Spleen (tissue), 7 donors: Measurements from ENCODE around the gene SH3D19.

ENCODE experiments used
- CTCF ChIP-seq, 11 experiments: fragments of 200-600 bp in 7 of 11; fragments of 450-650 bp in 4 of 11; sonication (generic) in 4 of 11; IDR thresholded peaks in 8 of 11; conservative IDR thresholded peaks in 3 of 11; 1 replicate in 7 of 11; 2 replicates in 4 of 11; pipeline versions ENCODE4 v1.4.0 to v1.8.0; 2016 to 2021; ENCODE audit warnings: antibody characterized with exemption in 11 of 11, inconsistent platforms in 4 of 11, mild to moderate bottlenecking in 1 of 11
- POLR2A ChIP-seq, 3 donors: fragments of 450-650 bp; IDR thresholded peaks; one replicate each; pipeline ENCODE4 v1.5.1; 2017; ENCODE audit warnings: antibody characterized with exemption in 3 of 3, mild to moderate bottlenecking in 1 of 3
- POLR2AphosphoS5 ChIP-seq, 3 donors: sonication (generic); formaldehyde crosslinking; IDR thresholded peaks; one replicate each; pipeline ENCODE4 v1.5.1; 2017; ENCODE audit warnings: antibody characterized with exemption in 3 of 3
- donor health status: DM: no; HTN: no; CAD: no; lungs with moderate emphysema.
- donor health status: DM: no; HTN: no; CAD: no.
- donor health status: DM: no; HTN: no; CAD: no.

GRCh38 chr4:151148261-151148660 lies 177.1 kb downstream of the SH3D19 start:
- TF ChIP-seq POLR2A (IDR thresholded peaks at IDR 0.05) (no peak), CTCF (IDR thresholded peaks at IDR 0.05 in 8 of 11, conservative IDR thresholded peaks at IDR 0.05 in 3 of 11) (no peak), POLR2AphosphoS5 (IDR thresholded peaks at IDR 0.05) (no peak)
